HG03139 (cell line): ENCODE measurements around the gene LCE2D.

Source experiments
- ATAC-seq: cut with Tn5 transposase; IDR thresholded peaks from one replicate; pipeline ENCODE4 v1.9.1; 2021; ENCODE audit not compliant: unreplicated experiment

LCE2D gene

DNA sequence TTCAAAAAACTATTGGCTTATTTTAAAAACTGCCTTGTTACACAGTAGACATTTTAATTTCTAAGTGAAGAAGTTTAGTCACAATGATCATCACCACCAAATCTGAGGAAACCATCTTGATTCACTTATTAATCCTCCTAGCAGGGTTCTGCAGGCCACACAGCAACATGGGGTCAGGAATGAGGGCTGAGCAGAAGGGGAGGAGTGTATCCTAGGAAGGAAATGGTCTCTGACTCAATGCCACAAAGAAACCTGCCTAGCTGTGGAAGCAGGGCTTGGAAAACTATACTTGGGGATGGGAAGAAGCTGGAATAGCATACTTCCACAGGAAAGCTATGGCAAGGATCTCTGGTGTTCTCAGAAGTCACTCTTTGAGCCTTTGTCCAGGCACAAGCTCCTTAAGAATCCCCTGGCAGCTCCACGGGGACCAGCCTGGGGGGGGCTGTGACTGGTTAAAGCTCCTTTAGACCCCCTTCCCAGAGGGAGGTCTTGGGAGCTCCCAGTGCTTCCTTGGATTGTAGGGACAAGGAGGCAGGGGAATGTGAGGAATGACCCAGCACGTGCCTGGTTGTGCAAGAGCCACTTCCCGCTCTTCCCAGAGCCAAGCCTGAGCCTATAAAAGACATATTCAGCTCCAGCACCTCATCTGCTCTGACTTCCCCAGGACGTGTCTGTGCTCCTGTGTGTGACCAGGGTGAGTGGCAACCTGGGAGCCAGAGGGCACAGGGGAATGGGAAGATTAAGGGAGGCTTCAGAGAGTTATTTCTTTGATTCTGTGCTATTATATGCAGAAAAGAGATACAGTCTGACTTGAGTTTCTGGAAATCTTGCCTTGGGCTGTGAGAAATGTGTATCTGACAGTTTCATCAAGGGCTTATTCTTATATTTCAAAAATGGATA is 34.8 kb downstream of the LCE2D start, which contains the start of gene LCE2A:
TSS of gene LCE2A (plus strand) at position 645 of the 900 bp plus-strand sequence. CDS start 557 bp downstream, outside the sequence.
- no peak for ATAC-seq

DNA sequence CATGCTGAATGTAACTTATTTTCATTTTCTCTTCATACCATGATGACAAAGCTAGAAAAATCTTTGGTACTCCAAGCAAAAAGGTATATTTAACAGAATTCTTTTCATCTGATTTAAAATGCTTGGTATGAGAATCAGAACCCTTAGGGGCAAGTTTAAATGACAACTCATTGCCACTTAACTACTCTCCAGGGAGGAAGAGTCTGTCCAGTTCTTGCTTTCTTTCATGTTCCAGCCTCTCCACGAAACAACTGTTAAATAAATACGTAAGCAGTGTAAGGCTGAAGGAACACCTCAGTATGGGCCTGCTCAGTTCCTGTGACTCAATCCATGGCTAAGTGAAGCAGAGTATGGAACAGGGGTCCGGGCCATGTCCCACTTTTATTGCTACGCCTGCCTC is 36.6 kb downstream of the LCE2D start:
- ATAC-seq = no peak

DNA sequence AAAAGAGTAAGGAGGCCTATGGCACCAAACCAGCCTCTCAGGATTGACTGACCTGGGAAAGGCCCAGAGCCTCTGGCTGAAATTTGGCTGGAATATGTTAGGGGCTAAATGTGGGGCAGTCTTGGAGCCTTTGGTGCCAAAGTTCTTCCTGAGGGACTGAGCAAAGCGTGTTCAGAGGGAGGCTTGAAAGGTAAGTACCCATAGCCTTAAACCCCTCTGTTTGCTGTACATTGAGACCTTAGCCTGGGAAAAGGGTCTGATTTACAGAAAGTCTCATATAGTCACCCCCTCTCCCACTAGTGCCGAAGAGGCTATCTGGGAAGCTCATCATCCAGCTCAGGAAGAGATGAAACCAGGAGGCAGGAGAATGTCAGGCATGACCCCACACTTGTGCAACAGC is 44.7 kb downstream of the LCE2D start, which contains the start of gene LCE4A:
TSS of gene LCE4A (plus strand) at position 301 of the 400 bp plus-strand sequence. CDS start 916 bp downstream, outside the sequence.
- ATAC-seq = no peak
